ENCODE results near the gene ABCC9. TPM values are rescaled to one million over a fixed set of nuclear protein-coding genes. Genes with fewer than 3 reads are reported as not detected.

ABCC9 gene
- polyA plus RNA-seq, 1 experiment: 2.7 TPM

DNA sequence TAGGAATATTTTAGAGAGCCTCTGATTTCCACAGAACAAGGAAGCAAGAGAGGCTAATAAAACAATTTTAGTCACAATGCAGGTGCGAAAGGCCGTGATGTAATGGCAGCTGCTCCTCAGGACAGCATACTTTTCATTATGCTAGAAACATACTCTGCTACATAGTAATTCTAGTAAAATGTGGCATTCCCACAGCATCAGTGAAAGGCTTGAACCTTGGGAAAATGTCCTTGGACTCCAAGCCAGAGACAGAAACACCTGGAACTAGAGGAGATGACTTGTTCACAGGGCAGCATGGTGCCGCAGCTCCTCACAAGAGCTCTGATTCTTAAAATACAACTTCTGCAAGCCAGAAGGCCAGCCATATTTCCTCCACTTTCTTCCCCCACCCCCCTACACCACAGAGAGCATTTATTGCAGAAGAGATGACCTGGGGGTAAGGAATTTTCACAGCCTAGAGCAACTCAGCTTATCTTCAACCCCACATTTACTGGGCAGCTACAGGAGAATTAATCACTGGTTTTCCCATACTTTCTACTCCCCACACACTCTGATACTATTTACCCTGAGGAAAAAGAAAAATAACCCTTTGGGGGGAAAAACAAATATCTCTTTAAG, 15.8 kb downstream of the ABCC9 start:
- ChIA-PET CTCF (interaction anchor here (0.6 kb wide), 1 partner anchor 626 kb away, joined by 5 read pairs; no protein-coding TSS in a partner anchor), POLR2A (no interaction called here)
- H3K4me3 ChIP-seq (ENCODE audit: low read depth, low read length): no peak overlapping the region
- DNase-seq (ENCODE audit: low read depth, low spot score): no peak
- no peaks in the 10 kb centered on the region for H3K27me3 ChIP-seq (ENCODE audit: control insufficient read depth, insufficient read depth, low read length)
- H3K9me3 ChIP-seq (ENCODE audit: control insufficient read depth, insufficient read depth, low read length): no peaks in the 10 kb centered on the region
- TF ChIP-seq, protein P1, sequence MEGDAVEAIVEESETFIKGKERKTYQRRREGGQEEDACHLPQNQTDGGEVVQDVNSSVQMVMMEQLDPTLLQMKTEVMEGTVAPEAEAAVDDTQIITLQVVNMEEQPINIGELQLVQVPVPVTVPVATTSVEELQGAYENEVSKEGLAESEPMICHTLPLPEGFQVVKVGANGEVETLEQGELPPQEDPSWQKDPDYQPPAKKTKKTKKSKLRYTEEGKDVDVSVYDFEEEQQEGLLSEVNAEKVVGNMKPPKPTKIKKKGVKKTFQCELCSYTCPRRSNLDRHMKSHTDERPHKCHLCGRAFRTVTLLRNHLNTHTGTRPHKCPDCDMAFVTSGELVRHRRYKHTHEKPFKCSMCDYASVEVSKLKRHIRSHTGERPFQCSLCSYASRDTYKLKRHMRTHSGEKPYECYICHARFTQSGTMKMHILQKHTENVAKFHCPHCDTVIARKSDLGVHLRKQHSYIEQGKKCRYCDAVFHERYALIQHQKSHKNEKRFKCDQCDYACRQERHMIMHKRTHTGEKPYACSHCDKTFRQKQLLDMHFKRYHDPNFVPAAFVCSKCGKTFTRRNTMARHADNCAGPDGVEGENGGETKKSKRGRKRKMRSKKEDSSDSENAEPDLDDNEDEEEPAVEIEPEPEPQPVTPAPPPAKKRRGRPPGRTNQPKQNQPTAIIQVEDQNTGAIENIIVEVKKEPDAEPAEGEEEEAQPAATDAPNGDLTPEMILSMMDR (IDR thresholded peaks at IDR 0.05; ENCODE audit: low read depth, low read length): no peak
- H3K27ac ChIP-seq (ENCODE audit: low read depth, low read length): no peak overlapping the region

DNA sequence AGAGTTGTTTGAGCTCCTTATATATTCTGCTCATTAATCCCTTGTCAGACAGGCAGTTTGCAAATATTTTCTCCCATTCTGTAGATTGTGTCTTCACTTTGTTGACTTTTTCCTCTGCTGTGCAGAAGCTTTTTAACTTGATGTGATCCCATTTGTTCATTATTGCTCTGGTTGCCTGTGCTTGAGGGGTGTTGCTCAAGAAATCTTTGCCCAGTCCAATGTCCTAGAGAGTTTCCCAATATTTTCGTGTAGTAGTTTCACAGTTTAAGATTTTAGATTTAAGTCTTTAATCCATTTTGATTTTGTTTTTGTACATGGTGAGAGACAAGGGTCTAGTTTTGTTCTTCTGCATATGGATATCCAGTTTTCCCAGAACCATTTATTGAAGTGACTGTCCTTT, 19.8 kb downstream of the ABCC9 start:
- Histone ChIP-seq H3K4me3 (ENCODE audit: low read depth, low read length) (no peak overlapping the region), H3K27me3 (ENCODE audit: control insufficient read depth, insufficient read depth, low read length) (no peaks in the 10 kb centered on the region), H3K9me3 (ENCODE audit: control insufficient read depth, insufficient read depth, low read length) (no peaks in the 10 kb centered on the region), H3K27ac (ENCODE audit: low read depth, low read length) (no peak overlapping the region)
- CTCF ChIA-PET: no interaction called here
- TF ChIP-seq, protein P1 (IDR thresholded peaks at IDR 0.05; ENCODE audit: low read depth, low read length): no peak
- POLR2A ChIA-PET: interaction anchor here (0.6 kb wide), 1 partner anchor 102 kb away, joined by 3 read pairs; no protein-coding TSS in a partner anchor
- no peak for DNase-seq (ENCODE audit: low read depth, low spot score)

DNA sequence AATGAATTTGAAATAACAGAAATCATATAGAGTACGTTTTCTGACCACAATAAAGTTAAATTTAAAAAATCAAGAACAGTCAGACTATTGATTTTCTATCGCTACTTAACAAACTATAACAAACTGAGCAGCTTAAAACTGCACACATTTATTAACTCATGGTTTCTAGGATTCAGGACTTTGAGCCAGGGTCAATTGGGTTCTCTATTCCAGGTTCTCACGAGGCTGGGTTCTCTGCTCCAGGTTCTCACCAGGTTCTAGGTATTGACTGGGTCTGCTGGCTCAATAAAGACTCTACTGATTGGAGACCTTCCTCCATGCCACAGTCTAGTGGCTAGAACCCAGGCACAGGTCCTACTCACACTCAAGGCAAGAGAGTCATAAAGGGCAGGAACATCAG, 22.8 kb downstream of the ABCC9 start:
- no peak overlapping the region for H3K27ac ChIP-seq (ENCODE audit: low read depth, low read length)
- H3K27me3 ChIP-seq (ENCODE audit: control insufficient read depth, insufficient read depth, low read length): no peaks in the 10 kb centered on the region
- TF ChIP-seq, protein P1 (IDR thresholded peaks at IDR 0.05; ENCODE audit: low read depth, low read length): no peak
- CTCF ChIA-PET: no interaction called here
- POLR2A ChIA-PET: no interaction called here
- no peaks in the 10 kb centered on the region for H3K9me3 ChIP-seq (ENCODE audit: control insufficient read depth, insufficient read depth, low read length)
- DNase-seq (ENCODE audit: low read depth, low spot score): no peak
- no peak overlapping the region for H3K4me3 ChIP-seq (ENCODE audit: low read depth, low read length)

DNA sequence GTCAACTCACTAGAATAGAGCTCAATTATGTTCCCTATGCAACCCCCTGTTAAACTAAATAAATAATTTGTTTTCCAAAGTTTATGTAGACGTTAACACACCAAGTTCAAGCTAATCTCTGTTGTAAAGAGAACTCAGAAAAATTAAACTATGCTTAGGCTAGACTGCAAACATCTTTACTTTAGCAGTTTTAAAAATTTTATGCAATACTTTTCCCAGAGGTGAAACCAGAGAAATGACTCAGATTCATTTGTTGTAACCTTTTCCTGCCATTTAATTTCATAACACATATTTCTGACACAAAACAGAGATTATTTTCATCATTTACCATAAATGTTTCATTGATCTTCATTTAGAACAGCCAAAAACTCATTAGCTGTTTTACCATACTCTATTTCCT, 27.4 kb downstream of the ABCC9 start:
- DNase-seq (ENCODE audit: low read depth, low spot score): no peak
- CTCF ChIA-PET: no interaction called here
- H3K9me3 ChIP-seq (ENCODE audit: control insufficient read depth, insufficient read depth, low read length): no peaks in the 10 kb centered on the region
- H3K27me3 ChIP-seq (ENCODE audit: control insufficient read depth, insufficient read depth, low read length): no peaks in the 10 kb centered on the region
- POLR2A ChIA-PET: no interaction called here
- TF ChIP-seq, protein P1 (IDR thresholded peaks at IDR 0.05; ENCODE audit: low read depth, low read length): no peak
- H3K27ac ChIP-seq (ENCODE audit: low read depth, low read length): no peak overlapping the region
- H3K4me3 ChIP-seq (ENCODE audit: low read depth, low read length): no peak overlapping the region

DNA sequence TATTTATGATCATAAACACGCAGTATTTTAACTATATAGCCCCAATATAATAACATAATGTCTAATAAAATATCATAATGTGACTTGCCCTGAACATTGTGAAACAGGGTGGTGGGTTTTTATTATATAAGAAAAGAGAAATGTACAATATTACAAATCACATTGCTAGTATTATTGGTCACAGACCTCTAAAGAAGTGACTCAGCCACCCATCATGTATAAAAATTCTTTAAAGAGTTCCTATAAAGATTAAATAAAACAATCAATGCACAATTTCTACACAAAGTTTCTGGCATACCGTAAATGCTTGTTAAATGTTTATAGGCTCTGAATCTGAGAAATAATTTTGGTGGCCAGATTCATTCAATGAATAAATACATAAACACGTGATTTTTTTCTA, 28.9 kb downstream of the ABCC9 start:
- H3K9me3 ChIP-seq (ENCODE audit: control insufficient read depth, insufficient read depth, low read length): no peaks in the 10 kb centered on the region
- no peaks in the 10 kb centered on the region for H3K27me3 ChIP-seq (ENCODE audit: control insufficient read depth, insufficient read depth, low read length)
- ChIA-PET POLR2A (no interaction called here), CTCF (interaction anchor here (0.6 kb wide), 1 partner anchor 214 kb away, joined by 3 read pairs; no protein-coding TSS in a partner anchor)
- TF ChIP-seq, protein P1 (IDR thresholded peaks at IDR 0.05; ENCODE audit: low read depth, low read length): no peak
- H3K4me3 ChIP-seq (ENCODE audit: low read depth, low read length): no peak overlapping the region
- no peak overlapping the region for H3K27ac ChIP-seq (ENCODE audit: low read depth, low read length)
- no peak for DNase-seq (ENCODE audit: low read depth, low spot score)
